HG02852 (cell line): ENCODE results near the gene KLF9.
A peak's percentile ranks its signal among the peaks of the same experiment; 100 is the strongest.
"Not testable (repeated sequence)": the region's sequence is repeated elsewhere in the genome, so short reads cannot be mapped to it uniquely, and the experiment has no call there.

Experiments
- ATAC-seq: cut with Tn5 transposase; IDR thresholded peaks from one replicate; pipeline ENCODE4 v1.9.1; 2021; ENCODE audit warnings: mild to moderate bottlenecking, moderate library complexity; ENCODE audit not compliant: unreplicated experiment

KLF9 gene

GRCh38 chr9:70405808-70406433 lies 8.5 kb downstream of the KLF9 start:
- peak; percentile 22 for ATAC-seq

- ATAC-seq: no peak
These were observed 10.2 kb downstream of the KLF9 start for GRCh38 chr9:70404261-70404660.

DNA sequence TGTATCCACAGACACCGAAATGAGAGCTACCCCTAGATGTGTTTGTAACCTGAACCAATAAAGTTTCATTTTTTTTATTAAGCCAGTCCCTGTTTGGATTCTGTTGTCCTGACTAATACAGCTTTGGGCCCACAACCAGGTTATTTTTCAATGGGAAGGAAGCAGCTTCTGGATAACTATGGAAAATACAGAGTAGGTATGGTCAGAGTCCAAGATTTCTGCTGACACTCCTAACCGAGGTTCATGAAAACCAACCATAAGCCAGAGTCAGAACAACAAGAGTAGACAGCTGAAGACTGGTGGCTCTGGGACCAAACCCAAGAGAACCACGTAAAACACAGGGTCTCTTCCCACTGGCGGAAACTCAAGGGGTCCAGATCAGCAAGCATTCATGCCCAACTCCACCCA lies 10.8 kb downstream of the KLF9 start:
- ATAC-seq: no peak

DNA sequence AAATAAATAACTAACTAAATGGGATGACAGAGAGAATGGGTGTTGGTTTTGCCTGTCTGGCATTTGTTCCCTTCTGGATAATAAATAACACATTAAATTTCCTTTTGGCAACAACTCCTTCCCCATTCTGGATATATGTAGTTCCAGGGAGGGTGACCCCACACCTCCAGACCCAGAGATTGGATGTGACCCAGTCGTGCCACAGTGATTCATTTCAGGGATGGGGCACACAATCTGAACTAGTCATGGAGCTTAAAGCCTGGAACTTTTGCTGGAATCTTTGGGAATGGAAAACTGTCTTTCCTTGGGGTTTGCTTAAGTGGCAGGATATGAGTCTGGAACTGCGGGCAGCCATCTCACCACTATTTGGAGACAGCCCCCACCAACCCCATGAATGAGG lies 11.3 kb downstream of the KLF9 start:
- ATAC-seq: no peak

GRCh38 chr9:70402213-70402612 lies 12.2 kb downstream of the KLF9 start:
- ATAC-seq: no peak

DNA sequence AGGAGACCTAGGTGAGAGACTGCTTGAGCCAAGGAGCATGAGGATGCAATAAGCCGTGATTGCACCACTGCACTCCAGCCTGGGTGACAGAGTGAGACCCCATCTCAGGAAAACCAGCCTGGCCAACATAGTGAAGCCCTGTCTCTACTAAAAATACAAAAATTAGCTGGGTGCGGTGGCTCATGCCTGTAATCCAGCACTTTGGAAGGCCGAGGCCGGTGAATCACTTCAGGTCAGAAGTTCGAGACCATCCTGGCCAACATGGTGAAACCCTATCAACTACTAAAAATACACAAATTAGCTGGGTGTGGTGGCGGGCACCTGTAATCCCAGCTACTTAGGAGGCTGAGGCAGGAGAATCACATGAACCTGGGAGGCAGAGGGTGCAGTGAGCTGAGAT lies 13.2 kb downstream of the KLF9 start:
- ATAC-seq: not testable (repeated sequence)

- no peak for ATAC-seq
These were observed 14.2 kb downstream of the KLF9 start for GRCh38 chr9:70400107-70400892.

- ATAC-seq: no peak
These were observed 15.3 kb downstream of the KLF9 start for GRCh38 chr9:70399141-70399540.

GRCh38 chr9:70398145-70398556 lies 16.3 kb downstream of the KLF9 start:
- peak; percentile 98 for ATAC-seq

DNA sequence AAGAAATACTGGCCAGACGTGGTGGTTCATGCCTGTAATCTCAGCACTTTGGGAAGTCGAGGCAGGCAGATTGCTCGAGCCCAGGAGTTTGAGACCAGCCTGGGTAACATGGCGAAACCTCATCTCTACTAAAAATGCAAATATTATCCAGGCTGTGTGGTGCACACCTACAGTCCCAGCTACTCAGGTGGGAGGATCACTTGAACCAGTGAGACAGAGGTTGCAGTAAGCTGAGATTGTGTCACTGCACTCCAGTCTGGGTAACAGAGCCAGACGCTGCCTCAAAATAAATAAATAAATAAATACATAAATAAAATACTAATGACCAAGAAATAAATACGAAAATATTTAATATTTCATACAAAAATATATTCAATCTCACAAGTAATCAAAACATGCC lies 18.8 kb downstream of the KLF9 start:
- ATAC-seq: no peak

- ATAC-seq: no peak
These were observed 21.6 kb downstream of the KLF9 start for GRCh38 chr9:70392850-70393249.

DNA sequence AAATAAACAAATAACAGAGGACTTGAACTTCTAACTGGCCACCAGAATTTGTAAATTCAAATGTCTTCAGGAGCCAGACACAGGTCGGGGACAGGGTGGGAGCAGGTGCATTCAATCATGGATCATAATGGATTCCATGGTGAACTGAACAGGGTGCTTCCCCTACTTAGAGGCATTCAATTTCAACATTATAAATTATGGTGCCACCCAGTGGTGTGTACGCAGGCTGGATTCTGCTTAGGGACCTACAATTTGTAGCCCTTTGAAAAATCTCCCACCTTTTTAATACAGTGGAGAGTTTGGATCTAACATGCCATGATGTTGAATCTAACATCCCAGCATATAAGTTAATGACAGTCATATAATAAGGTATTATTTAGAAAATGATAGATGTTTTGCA lies 22.3 kb downstream of the KLF9 start:
- no peak for ATAC-seq

DNA sequence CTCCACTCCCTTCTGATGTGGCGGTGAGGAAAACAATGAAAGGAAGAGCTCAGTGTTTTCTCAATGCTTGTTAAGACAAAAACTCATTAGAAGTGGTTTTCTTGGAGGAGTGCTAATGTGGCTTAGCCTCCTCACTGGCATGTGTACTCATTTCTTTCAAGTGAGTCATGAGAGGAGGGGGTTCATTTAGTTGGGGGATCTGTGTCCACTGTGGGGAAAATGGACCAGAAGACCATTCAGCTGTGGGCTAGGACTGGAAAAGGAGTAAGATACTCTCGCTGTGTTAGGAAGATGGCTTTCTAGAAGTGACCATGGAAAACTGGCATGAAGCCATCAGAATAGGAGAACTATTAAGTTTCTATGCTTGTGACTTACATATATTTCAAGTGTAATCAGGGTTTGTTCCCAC lies 23.5 kb downstream of the KLF9 start:
- ATAC-seq: no peak

DNA sequence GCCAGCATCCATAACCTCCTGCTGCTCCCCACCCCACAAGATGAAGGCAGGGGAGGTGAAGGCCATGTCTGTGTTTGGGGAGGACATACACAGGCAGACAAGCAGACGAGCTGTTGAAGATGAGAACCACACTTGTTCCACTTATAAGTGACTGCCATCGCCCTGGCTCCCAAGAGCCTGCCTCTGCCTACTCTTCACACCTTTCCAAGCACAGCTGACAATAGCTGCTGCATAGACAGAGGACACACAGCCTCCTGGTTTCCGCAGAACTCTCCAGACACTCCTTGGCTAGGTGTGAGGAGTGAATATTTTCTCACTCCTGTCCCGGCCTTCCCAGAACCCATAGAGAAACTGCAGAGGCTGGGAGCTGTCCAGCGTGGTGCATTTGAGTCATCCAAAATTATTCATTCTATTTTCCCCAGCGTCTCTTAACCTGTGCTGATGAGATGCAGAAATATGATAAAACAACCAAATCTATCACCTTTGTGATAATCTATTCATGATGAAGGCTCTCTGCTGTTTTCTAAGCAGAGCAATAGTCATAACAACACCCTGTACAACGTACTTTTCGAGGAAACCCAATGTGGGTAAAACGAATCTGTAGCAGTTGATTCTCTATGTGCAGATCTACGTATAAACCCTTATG lies 24.7 kb downstream of the KLF9 start:
- ATAC-seq: no peak

GRCh38 chr9:70389188-70389587 lies 25.3 kb downstream of the KLF9 start:
- no peak for ATAC-seq

DNA sequence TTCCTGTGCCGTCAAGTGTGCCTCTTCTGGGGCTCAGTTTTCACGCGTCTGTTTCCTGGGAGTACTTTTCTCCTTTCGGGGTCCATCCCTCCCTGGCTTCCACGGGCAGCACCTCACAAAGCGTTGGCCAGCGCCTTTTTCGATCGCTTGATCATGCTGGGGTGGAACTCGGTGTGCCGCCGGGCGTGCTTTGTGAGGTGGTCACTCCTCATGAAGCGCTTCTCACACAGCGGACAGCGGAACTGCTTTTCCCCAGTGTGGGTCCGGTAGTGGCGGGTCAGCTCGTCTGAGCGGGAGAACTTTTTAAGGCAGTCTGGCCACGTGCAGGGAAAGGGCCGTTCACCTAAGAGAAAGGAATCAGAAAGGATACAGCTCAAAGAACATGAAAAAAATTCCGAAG lies 26.8 kb downstream of the KLF9 start:
- ATAC-seq: no peak

DNA sequence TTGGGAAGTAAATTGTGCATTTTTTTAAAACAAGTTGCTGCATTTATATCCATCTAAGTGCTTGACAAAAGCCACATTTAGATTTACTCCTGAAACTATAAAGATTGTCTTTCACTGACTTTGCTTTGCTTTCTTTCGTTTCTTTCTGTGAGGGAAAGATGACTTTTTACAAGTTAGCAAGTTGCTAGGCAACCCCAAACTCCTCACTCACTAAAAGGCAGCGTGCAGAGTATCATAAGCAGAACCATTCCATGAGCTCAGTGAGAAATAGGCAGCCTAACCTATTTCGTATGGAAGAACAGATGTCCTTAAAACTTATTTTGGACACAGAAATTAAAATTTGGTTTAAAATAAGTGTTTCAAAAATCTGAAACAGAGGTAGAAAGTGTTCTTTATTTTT lies 29.0 kb downstream of the KLF9 start:
- no peak for ATAC-seq

DNA sequence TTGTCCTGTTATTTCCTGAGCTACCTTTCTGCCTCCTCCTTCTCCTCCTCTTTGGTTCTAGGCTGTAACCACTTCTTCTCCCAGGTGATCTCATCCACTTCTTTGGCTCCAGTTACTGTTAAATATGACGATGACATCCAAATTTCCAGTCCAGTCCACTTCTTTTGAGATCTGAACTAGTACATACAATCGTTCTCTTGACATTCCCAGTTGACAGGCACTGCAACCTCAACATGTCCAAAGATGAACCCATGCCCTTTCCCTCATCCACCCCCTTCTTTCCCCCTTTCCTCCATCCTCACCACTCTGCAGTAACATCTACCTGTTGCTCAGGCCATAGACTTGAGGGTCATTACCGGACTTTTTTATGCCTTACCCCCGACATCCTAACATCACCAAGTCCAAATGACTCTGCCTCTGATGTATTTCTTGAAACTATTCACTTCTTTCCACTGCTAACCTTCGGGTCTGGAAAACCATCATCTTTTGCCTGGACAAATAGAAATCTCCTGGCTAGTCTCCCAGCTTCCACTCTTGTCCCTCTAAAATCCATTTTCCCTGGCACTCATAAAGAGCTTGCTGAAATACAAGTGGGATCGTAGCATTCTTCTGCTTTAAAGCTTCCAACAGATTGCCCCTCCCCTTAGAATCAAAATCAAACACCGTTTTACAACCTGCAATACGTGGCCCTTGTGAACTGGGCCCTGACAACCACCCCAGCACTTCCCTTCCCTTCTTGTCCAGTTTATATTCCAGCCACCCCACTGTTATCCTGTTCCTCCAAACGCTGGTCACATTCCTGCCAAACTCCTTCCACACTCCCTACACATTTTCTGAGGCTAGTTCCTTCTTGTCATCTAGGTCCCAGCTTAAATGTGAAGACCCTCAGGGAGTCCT lies 31.5 kb downstream of the KLF9 start:
- ATAC-seq: no peak

DNA sequence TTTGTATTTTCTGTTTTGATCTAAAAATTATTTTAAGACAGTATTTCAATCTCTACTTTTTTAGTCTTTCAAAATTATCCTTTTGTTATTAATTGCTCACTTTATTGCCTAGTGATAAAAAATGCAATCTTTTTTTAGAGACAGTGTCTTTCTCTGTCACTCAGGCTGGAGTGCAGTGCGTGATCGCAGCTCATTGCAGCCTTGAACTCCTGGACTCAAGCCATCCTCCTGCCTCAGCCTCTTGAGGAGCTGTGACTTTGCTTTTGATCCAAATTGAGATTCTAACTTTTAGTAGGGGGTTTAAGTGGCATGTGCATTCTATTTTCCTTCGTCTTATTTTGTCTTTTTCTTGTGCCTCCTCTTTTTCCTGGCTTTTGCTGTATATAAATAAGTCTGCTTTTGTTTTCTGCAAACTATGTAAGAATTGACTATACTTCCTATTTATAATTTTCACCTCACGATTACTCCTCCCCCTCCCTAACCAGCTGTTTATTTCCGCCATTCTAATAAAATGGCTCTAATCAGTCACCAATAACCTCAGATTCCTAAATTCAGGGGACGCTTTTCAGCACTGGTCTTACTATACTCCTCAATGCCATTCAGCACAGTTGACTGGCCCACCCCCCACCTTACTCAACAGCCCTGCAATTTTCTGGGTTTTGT lies 32.3 kb downstream of the KLF9 start:
- no peak for ATAC-seq

GRCh38 chr9:70374962-70375618 lies 39.4 kb downstream of the KLF9 start:
- no peak for ATAC-seq
